Right hindlimb (tissue), 1 donor: ENCODE data around the gene YIF1B.
"Not testable (repeated sequence)": the region's sequence is repeated elsewhere in the genome, so short reads cannot be mapped to it uniquely, and the experiment has no call there.

Source experiments
- DNase-seq: peaks from one replicate; pipeline ENCODE4 v3.0.0-alpha.2; 2018

The YIF1B gene

GRCh38 chr19:38315657-38316476 lies at the start of gene YIF1B:
Gene YIF1B, minus strand, starts transcription at chr19:38315947. Its CDS starts 30 bp downstream, at chr19:38315917.
- peak; percentile 99 for DNase-seq

GRCh38 chr19:38362946-38363688 lies 47.4 kb upstream of the YIF1B start:
- not testable (repeated sequence) for DNase-seq

- peak; percentile 71 for DNase-seq
These were observed 46.6 kb upstream of the YIF1B start for GRCh38 chr19:38362076-38362945.

- peak; percentile 86 for DNase-seq
These were observed 45.9 kb upstream of the YIF1B start for GRCh38 chr19:38361633-38362075.

- DNase-seq: no peak
These were observed 45.3 kb upstream of the YIF1B start for GRCh38 chr19:38360839-38361631.

GRCh38 chr19:38360351-38360750 lies 44.6 kb upstream of the YIF1B start:
- DNase-seq: no peak

- DNase-seq: no peak
These were observed 43.7 kb upstream of the YIF1B start for GRCh38 chr19:38359242-38360021.

- DNase-seq: no peak
These were observed 42.3 kb upstream of the YIF1B start for GRCh38 chr19:38358071-38358470.

GRCh38 chr19:38355728-38356725 lies 40.3 kb upstream of the YIF1B start:
- DNase-seq: no peak

- no peak for DNase-seq
These were observed 36.9 kb upstream of the YIF1B start for GRCh38 chr19:38352611-38353010.

GRCh38 chr19:38351865-38352395 lies 36.2 kb upstream of the YIF1B start:
- DNase-seq: no peak

- no peak for DNase-seq
These were observed 35.1 kb upstream of the YIF1B start for GRCh38 chr19:38350883-38351282.

GRCh38 chr19:38346837-38347236 lies 31.1 kb upstream of the YIF1B start:
- no peak for DNase-seq

GRCh38 chr19:38340927-38341326 lies 25.2 kb upstream of the YIF1B start:
- DNase-seq: no peak

GRCh38 chr19:38339011-38339410 lies 23.3 kb upstream of the YIF1B start:
- DNase-seq: not testable (repeated sequence)

- no peak for DNase-seq
These were observed 21.6 kb upstream of the YIF1B start for GRCh38 chr19:38337360-38337653.

- DNase-seq: peak; percentile 93
These were observed 21.1 kb upstream of the YIF1B start for GRCh38 chr19:38336638-38337359.

- DNase-seq: peak; percentile 97
These were observed 20.3 kb upstream of the YIF1B start for GRCh38 chr19:38335949-38336637.

GRCh38 chr19:38333245-38333644 lies 17.5 kb upstream of the YIF1B start:
- DNase-seq: no peak
